Cardiac muscle cell (in vitro differentiated cells and primary cell): ENCODE results near the gene FOXK1. TPM values are rescaled to one million over a fixed set of nuclear protein-coding genes. Genes with fewer than 3 reads are reported as not detected.

ENCODE experiments used
- DNase-seq, 2 donors: peaks; one replicate each; pipeline versions ENCODE4 v3.0.0 to v3.0.0-alpha.2; 2010 to 2017; ENCODE audit warnings: low read depth in 1 of 2, low spot score in 1 of 2
- H3K27ac ChIP-seq: fragments of 200-600 bp; sonication (generic); 2 replicates; pipeline ENCODE4 v1.5.1; 2016
- H3K27me3 ChIP-seq: fragments of 200-600 bp; sonication (generic); 2 replicates; pipeline ENCODE4 v1.6.0; 2016; ENCODE audit warnings: control low read depth
- H3K36me3 ChIP-seq: fragments of 200-600 bp; sonication (generic); 2 replicates; pipeline ENCODE4 v1.5.1; 2016; ENCODE audit warnings: control low read depth
- H3K4me1 ChIP-seq: fragments of 200-600 bp; sonication (generic); 2 replicates; pipeline ENCODE4 v1.8.1; 2017; ENCODE audit warnings: low read depth, mild to moderate bottlenecking, mixed run types
- H3K4me3 ChIP-seq: fragments of 200-600 bp; sonication (generic); 2 replicates; pipeline ENCODE4 v1.5.1; 2016; ENCODE audit warnings: mild to moderate bottlenecking
- H3K9me3 ChIP-seq: fragments of 200-600 bp; sonication (generic); 2 replicates; pipeline ENCODE4 v1.5.1; 2017; ENCODE audit warnings: low read depth, mild to moderate bottlenecking, control low read depth
- CTCF ChIP-seq: IDR thresholded peaks from 2 replicates; pipeline ENCODE4 v1.5.1; 2012; ENCODE audit warnings: low read depth, mild to moderate bottlenecking, low read length
- polyA plus RNA-seq: library from polyadenylated mRNA; unstranded; fragments of >200 nt; fragmentation: Nextera tagmentation; extraction: Ambion mirVana; gene quantifications from 2 replicates; pipeline ENCODE4 v1.2.1, GENCODE V29; 2016
- total RNA-seq: library from RNA; depleted of rRNA; stranded (reverse); fragments of >200 nt; gene quantifications from 2 replicates; pipeline ENCODE4 v1.2.3, GENCODE V29; 2016

FOXK1 gene
- total and polyA plus RNA-seq, 2 experiments from 2014 or later: 8.7 to 55.0 TPM

- no peaks in the 10 kb centered on the region for H3K36me3 ChIP-seq
- no peak for DNase-seq
- TF ChIP-seq CTCF: no peak
- no peaks in the 10 kb centered on the region for H3K27me3 ChIP-seq
- no peak overlapping the region for H3K4me3 ChIP-seq
- H3K27ac ChIP-seq: no peak overlapping the region
- H3K4me1 ChIP-seq: peaks cover 9% of the 10 kb centered on the region
- no peaks in the 10 kb centered on the region for H3K9me3 ChIP-seq
These were observed 106.6 kb downstream of the FOXK1 start for GRCh38 chr7:4788627-4789189.

- Histone ChIP-seq H3K9me3 (no peaks in the 10 kb centered on the region), H3K27ac (no peak overlapping the region), H3K36me3 (no peaks in the 10 kb centered on the region), H3K27me3 (no peaks in the 10 kb centered on the region), H3K4me3 (no peak overlapping the region), H3K4me1 (peaks cover 7% of the 10 kb centered on the region)
- TF ChIP-seq CTCF: no peak
- no peak for DNase-seq
These were observed 107.3 kb downstream of the FOXK1 start for GRCh38 chr7:4789194-4790077.

GRCh38 chr7:4790078-4790465, 108.0 kb downstream of the FOXK1 start:
- no peak for TF ChIP-seq CTCF
- Histone ChIP-seq H3K27ac (no peak overlapping the region), H3K4me1 (peaks cover 3% of the 10 kb centered on the region), H3K27me3 (no peaks in the 10 kb centered on the region), H3K36me3 (no peaks in the 10 kb centered on the region), H3K4me3 (no peak overlapping the region), H3K9me3 (no peaks in the 10 kb centered on the region)
- no peak for DNase-seq

GRCh38 chr7:4790516-4790991, 108.5 kb downstream of the FOXK1 start:
- no peaks in the 10 kb centered on the region for H3K4me1 ChIP-seq
- DNase-seq: no peak
- H3K4me3 ChIP-seq: no peak overlapping the region
- no peaks in the 10 kb centered on the region for H3K27me3 ChIP-seq
- no peak overlapping the region for H3K27ac ChIP-seq
- no peaks in the 10 kb centered on the region for H3K36me3 ChIP-seq
- no peaks in the 10 kb centered on the region for H3K9me3 ChIP-seq
- no peak for TF ChIP-seq CTCF

- no peak for DNase-seq
- H3K4me3 ChIP-seq: no peak overlapping the region
- no peak overlapping the region for H3K27ac ChIP-seq
- TF ChIP-seq CTCF: no peak
- no peaks in the 10 kb centered on the region for H3K36me3 ChIP-seq
- no peaks in the 10 kb centered on the region for H3K4me1 ChIP-seq
- H3K27me3 ChIP-seq: no peaks in the 10 kb centered on the region
- H3K9me3 ChIP-seq: no peaks in the 10 kb centered on the region
These were observed 109.1 kb downstream of the FOXK1 start for GRCh38 chr7:4791101-4791737.
